Measurements from ENCODE around the gene SOX1. TPM values are rescaled to one million over a fixed set of nuclear protein-coding genes. Genes with fewer than 3 reads are reported as not detected.

The SOX1 gene
- total and polyA plus RNA-seq, 2 donors (not counting 1 experiment from before 2014, with no cell fraction given) = not detected

DNA sequence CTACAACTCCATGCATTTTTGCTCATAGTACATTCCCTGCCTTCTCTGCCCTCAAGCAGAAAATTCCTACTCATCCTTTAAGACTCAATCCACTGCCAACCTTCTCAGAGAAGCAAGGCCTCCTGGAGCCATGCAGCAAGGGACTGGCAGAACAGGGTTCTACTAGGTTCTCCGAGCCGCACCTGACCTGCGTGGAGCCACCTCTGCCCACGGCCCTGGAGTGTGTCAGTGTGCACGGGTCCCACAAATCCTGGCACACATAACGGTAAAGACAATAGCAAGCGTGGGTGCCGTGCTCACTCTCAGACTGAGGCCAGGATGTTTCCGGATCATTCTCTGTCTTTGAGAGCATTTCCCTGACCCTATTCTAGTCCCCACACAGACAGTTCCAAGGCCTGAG lies 30.0 kb downstream of the SOX1 start:
- Histone ChIP-seq H3K9me3 (ENCODE audit: control extremely low read depth in 1 of 3, control insufficient read depth in 2 of 3, insufficient read depth in 1 of 3, low read length in 2 of 3) (peaks cover 0 to 2% (median 0%) of the 10 kb centered on the region in 3 donors), H3K27ac (ENCODE audit: low read length in 2 of 2) (no peak overlapping the region), H3K36me3 (replicated peaks in 1 of 2; ENCODE audit: control extremely low read depth in 1 of 2, control insufficient read depth in 1 of 2, extremely low read depth in 1 of 2, insufficient read depth in 2 of 2, low read length in 1 of 2) (no peaks in the 10 kb centered on the region), H2AFZ (ENCODE audit: insufficient read depth, low read depth, low read length, poor library complexity, severe bottlenecking) (no peak overlapping the region), H3K9ac (ENCODE audit: low read length) (no peak overlapping the region), H3K79me2 (ENCODE audit: control insufficient read depth, insufficient read depth, low read length) (no peaks in the 10 kb centered on the region), H3K4me3 (ENCODE audit: control extremely low read depth in 1 of 5, extremely low read depth in 1 of 5, insufficient read depth in 1 of 5, low read depth in 2 of 5, low read length in 4 of 5) (no peak overlapping the region), H3K4me1 (ENCODE audit: control insufficient read depth in 2 of 2, insufficient read depth in 2 of 2, low read length in 2 of 2) (no peaks in the 10 kb centered on the region), H3K4me2 (replicated peaks; ENCODE audit: low read depth, low read length, poor library complexity, severe bottlenecking) (no peak overlapping the region), H3K27me3 (replicated peaks in 1 of 4; ENCODE audit: control extremely low read depth in 1 of 4, control insufficient read depth in 3 of 4, insufficient read depth in 4 of 4, low read length in 3 of 4) (peaks cover 0 to 6% (median under 1%) of the 10 kb centered on the region in 4 experiments), H4K20me1 (ENCODE audit: control insufficient read depth, insufficient read depth, low read length, poor library complexity, severe bottlenecking) (no peaks in the 10 kb centered on the region)
- no peak overlapping the region for H3K4me3 Mint-ChIP-seq
- ChIA-PET POLR2A (no interaction called here), CTCF (no interaction called here)
- WGBS (ENCODE audit: insufficient coverage) = 92% methylated on average over 9 of the region's 9 CpGs
- DNase-seq (no peak), ATAC-seq (ENCODE audit: low read depth) (no peak)
- intact Hi-C loops (cut with micrococcal nuclease) = no loop called here
- H3K9me3 Mint-ChIP-seq (ENCODE audit: insufficient read depth) = no peaks in the 10 kb centered on the region
- H3K27me3 Mint-ChIP-seq = peaks cover 45% of the 10 kb centered on the region
- no peaks in the 10 kb centered on the region for H3K4me1 Mint-ChIP-seq
- no peak overlapping the region for H3K27ac Mint-ChIP-seq
- TF ChIP-seq, protein P1, sequence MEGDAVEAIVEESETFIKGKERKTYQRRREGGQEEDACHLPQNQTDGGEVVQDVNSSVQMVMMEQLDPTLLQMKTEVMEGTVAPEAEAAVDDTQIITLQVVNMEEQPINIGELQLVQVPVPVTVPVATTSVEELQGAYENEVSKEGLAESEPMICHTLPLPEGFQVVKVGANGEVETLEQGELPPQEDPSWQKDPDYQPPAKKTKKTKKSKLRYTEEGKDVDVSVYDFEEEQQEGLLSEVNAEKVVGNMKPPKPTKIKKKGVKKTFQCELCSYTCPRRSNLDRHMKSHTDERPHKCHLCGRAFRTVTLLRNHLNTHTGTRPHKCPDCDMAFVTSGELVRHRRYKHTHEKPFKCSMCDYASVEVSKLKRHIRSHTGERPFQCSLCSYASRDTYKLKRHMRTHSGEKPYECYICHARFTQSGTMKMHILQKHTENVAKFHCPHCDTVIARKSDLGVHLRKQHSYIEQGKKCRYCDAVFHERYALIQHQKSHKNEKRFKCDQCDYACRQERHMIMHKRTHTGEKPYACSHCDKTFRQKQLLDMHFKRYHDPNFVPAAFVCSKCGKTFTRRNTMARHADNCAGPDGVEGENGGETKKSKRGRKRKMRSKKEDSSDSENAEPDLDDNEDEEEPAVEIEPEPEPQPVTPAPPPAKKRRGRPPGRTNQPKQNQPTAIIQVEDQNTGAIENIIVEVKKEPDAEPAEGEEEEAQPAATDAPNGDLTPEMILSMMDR (IDR thresholded peaks at IDR 0.05) = no peak
- TF ChIP-seq EZH2 (IDR thresholded peaks at IDR 0.05; ENCODE audit: borderline replicate concordance, insufficient read depth, low read depth, low read length, poor library complexity, severe bottlenecking) = no peak

GRCh38 chr13:112097770-112098169 lies 30.8 kb downstream of the SOX1 start:
- TF ChIP-seq EZH2 (IDR thresholded peaks at IDR 0.05; ENCODE audit: borderline replicate concordance, insufficient read depth, low read depth, low read length, poor library complexity, severe bottlenecking) = no peak
- TF ChIP-seq, protein P1 (IDR thresholded peaks at IDR 0.05) = no peak
- peaks cover 0 to 8% (median 3%) of the 10 kb centered on the region in 4 experiments for H3K27me3 ChIP-seq (replicated peaks in 1 of 4; ENCODE audit: control extremely low read depth in 1 of 4, control insufficient read depth in 3 of 4, insufficient read depth in 4 of 4, low read length in 3 of 4)
- H3K9me3 Mint-ChIP-seq (ENCODE audit: insufficient read depth) = no peaks in the 10 kb centered on the region

More at GRCh38 chr13:112097770-112098169, 30.8 kb downstream of the SOX1 start:
- WGBS (ENCODE audit: insufficient coverage) = 100% methylated on average over 3 of the region's 10 CpGs
- ChIA-PET CTCF (no interaction called here), POLR2A (no interaction called here)
- H3K4me3 ChIP-seq (ENCODE audit: control extremely low read depth in 1 of 5, extremely low read depth in 1 of 5, insufficient read depth in 1 of 5, low read depth in 2 of 5, low read length in 4 of 5) = no peak overlapping the region
- no peak overlapping the region for H3K4me2 ChIP-seq (replicated peaks; ENCODE audit: low read depth, low read length, poor library complexity, severe bottlenecking)
- intact Hi-C loops (cut with micrococcal nuclease) = no loop called here
- H3K9ac ChIP-seq (ENCODE audit: low read length) = no peak overlapping the region
- H3K4me3 Mint-ChIP-seq = no peak overlapping the region
- peaks cover 0 to 2% (median 0%) of the 10 kb centered on the region in 3 donors for H3K9me3 ChIP-seq (ENCODE audit: control extremely low read depth in 1 of 3, control insufficient read depth in 2 of 3, insufficient read depth in 1 of 3, low read length in 2 of 3)
- no peaks in the 10 kb centered on the region for H4K20me1 ChIP-seq (ENCODE audit: control insufficient read depth, insufficient read depth, low read length, poor library complexity, severe bottlenecking)
- H3K79me2 ChIP-seq (ENCODE audit: control insufficient read depth, insufficient read depth, low read length) = no peaks in the 10 kb centered on the region
- no peaks in the 10 kb centered on the region for H3K4me1 Mint-ChIP-seq
- peaks cover 53% of the 10 kb centered on the region for H3K27me3 Mint-ChIP-seq
- no peak overlapping the region for H2AFZ ChIP-seq (ENCODE audit: insufficient read depth, low read depth, low read length, poor library complexity, severe bottlenecking)
- H3K4me1 ChIP-seq (ENCODE audit: control insufficient read depth in 2 of 2, insufficient read depth in 2 of 2, low read length in 2 of 2) = no peaks in the 10 kb centered on the region
- no peak for ATAC-seq (ENCODE audit: low read depth)
- no peaks in the 10 kb centered on the region for H3K36me3 ChIP-seq (replicated peaks in 1 of 2; ENCODE audit: control extremely low read depth in 1 of 2, control insufficient read depth in 1 of 2, extremely low read depth in 1 of 2, insufficient read depth in 2 of 2, low read length in 1 of 2)
- no peak overlapping the region for H3K27ac Mint-ChIP-seq
- no peak for DNase-seq
- no peak overlapping the region for H3K27ac ChIP-seq (ENCODE audit: low read length in 2 of 2)

Measured in B cell (primary cell).